ENCODE results near the gene TSGA10.

GRCh38 chr2:99072551-99072950, 82.2 kb downstream of the TSGA10 start:
- no peak for TF ChIP-seq CTCF (conservative IDR thresholded peaks at IDR 0.05; ENCODE audit: low read depth in 2 of 2)
- no peak for TF ChIP-seq EZH2 (IDR thresholded peaks at IDR 0.05; ENCODE audit: low read depth, unreplicated experiment)
- no peak for TF ChIP-seq POLR2AphosphoS5 (IDR thresholded peaks at IDR 0.05; ENCODE audit: low read depth)
- no peak for TF ChIP-seq ZNF462 (CRISPR knock-in tag; IDR thresholded peaks at IDR 0.05)
- TF ChIP-seq JUNB (IDR thresholded peaks at IDR 0.05; ENCODE audit: unreplicated experiment), result no peak
- no peak for TF ChIP-seq REST (IDR thresholded peaks at IDR 0.05; ENCODE audit: unreplicated experiment)
- TF ChIP-seq EZH2phosphoT487 (IDR thresholded peaks at IDR 0.05; ENCODE audit: unreplicated experiment), result no peak
- no peak for TF ChIP-seq CREB1 (CRISPR knock-in tag; IDR thresholded peaks at IDR 0.05; ENCODE audit: low read depth)
- TF ChIP-seq ETS1 (IDR thresholded peaks at IDR 0.05), result no peak

Measured in GM23338 (cell line).